Limb (tissue), 2 donors: ENCODE results near the gene CDCA8.

Source experiments
- DNase-seq, 2 donors: peaks; one replicate each; pipeline ENCODE4 v3.0.0-alpha.2; 2016; ENCODE audit errors: extremely low spot score in 2 of 2

CDCA8 gene

GRCh38 chr1:37716321-37716720, 24.0 kb downstream of the CDCA8 start:
- no peak for DNase-seq

GRCh38 chr1:37717631-37718030, 25.3 kb downstream of the CDCA8 start:
- DNase-seq, result no peak

DNA sequence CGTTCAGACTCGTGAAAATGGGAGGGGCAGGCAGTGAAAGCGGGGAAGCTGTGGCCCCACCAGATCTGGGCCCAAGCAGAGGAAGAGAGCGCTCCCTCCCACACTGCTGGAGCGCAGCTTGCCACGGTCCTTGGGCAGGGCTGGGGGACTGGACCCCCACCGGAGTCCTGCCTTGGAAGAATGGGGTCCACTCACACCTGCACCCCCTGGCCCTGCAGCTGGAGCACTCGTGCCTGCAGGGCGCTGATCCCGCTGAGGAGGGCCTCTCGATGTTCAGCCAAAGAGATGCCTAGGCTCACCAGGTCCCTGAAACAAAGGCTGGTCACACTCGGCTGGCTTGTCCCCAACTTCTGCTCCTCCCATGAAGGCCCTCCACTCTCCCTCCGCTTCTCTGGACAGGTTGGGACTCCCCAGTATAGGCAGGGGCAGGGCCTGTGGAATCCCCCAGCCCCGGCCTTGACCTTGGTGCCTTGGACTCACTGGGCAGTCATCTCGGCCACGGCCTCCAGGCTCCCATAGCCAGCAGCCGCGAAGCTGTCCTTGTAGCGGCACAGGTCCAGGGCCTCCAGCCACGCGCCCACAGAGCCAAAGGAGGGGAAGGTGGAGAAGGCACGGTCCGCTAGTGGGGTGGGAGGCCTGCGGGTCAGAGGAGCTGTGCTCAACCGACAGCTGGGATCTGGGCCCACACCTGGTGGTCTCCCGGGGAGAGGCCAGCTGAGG, 26.0 kb downstream of the CDCA8 start:
- no peak for DNase-seq

DNA sequence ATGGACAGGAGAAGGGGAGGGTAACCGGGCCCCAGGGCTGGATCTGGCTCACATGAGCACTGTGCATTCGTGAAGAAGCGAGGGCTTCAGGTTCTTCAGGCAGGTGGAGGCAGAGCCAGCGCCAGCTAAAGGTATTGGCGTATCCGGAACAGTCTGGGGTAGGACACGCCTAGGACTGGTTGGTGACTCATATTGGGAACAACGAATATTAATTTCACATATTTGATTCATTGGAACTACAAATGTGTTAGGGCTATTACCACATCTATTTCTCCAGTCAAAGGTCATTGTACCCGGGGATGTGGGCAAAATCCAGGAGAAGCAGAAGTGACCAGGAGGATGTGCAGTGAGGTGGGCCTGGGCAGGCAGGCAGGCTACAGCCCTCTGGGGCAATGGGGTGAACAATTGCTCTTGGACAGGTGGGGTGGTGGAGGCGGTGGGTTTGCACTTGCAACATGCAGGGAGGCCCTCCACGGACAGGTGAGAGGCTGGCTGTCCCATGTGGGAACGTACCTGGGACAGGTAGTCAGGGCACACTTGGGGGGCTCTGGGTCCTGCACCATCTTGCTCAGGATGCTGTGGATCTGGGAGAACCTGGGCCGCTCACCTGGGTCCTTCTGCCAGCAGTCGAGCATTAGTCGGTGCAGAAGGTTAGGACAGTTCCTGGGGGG, 26.7 kb downstream of the CDCA8 start:
- DNase-seq, result no peak

DNA sequence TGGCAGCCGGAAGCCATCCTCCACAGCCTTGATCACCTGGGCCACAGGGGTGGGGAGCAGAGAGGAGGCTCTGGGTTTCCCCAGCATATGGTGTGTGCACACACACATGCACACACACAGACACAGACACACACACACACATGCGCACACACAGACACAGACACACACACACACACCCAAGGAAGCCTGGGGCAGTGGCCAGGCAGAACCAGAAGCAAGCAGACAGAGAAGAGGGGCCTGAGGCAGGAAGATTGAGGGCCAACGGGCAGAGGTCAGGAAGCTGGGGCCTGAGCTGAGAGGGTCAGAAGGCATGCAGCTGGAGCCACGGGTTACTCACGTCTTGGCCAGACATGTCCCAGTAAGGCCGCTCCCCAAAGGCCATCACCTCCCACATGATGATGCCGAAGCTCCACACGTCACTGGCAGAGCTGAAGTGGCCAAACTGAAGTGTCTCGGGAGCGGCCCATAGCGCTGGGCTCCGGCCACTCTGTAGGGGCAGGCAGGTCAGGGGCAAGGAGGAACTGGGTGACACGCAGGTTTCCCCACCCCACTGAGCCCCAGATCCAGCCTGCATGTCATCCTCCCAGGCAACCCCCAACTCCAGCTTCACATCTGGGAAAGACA, 27.4 kb downstream of the CDCA8 start:
- DNase-seq, result no peak

DNA sequence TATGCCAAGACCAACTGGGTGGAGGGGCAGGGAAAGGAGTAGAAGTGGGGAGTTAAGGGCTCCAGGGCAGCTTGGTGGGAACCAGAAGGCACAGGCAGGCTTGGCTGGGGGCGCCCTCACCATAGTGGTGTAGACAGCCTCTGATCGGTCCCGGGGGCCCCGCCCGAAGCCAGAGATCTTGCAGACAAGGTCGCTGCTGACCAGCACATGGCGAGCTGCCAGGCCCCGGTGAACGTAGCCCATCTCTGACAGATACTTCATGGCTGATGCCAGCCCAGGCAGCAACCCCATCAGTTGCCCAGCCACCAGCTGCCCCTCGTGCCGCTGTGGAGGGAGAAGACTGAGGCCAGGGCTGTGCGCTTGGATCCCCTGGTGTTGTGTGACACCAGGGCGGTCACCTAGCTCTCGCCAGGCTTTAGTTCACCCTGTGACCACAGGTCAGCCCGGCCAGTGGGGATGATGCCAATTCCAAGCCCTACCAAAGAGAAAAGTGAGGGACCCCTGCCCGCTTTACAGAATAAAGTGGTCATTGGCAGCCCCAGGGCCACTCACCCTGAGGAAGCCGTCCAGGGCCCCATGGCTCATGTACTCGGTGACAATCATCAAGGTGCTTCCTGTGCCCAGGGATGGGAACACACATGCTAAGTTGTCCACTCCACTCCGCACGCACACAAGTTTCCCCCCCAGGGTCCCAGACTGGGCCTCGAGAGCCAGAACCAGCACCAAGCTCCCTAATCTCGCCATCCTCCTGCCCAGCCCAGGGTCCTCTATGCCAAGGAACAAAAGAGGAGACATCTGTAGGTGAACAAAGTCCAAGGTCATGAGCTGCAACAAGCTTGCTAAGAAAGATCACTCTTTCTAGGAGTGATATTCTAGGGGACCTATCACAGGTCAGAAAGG, 28.2 kb downstream of the CDCA8 start:
- DNase-seq, result no peak

DNA sequence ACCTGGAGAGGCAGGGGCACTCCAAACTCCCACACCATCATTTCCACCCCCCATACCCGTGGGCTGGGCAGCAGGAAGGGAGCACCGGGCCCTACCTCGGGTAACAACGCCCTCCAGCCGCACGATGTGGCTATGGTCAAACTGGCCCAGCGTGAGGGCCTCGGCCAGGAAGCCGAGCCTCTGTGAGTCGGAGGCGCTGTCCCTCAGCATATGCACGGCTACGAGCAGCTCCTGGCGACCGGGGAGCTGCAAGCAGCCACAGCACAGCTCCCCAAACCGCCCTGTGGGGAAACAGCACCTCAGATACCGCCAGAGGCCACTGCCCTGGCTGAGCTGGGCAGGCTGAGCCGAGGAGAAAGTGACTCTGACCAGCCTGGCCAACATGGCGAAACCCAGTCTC, 29.2 kb downstream of the CDCA8 start:
- no peak for DNase-seq

DNA sequence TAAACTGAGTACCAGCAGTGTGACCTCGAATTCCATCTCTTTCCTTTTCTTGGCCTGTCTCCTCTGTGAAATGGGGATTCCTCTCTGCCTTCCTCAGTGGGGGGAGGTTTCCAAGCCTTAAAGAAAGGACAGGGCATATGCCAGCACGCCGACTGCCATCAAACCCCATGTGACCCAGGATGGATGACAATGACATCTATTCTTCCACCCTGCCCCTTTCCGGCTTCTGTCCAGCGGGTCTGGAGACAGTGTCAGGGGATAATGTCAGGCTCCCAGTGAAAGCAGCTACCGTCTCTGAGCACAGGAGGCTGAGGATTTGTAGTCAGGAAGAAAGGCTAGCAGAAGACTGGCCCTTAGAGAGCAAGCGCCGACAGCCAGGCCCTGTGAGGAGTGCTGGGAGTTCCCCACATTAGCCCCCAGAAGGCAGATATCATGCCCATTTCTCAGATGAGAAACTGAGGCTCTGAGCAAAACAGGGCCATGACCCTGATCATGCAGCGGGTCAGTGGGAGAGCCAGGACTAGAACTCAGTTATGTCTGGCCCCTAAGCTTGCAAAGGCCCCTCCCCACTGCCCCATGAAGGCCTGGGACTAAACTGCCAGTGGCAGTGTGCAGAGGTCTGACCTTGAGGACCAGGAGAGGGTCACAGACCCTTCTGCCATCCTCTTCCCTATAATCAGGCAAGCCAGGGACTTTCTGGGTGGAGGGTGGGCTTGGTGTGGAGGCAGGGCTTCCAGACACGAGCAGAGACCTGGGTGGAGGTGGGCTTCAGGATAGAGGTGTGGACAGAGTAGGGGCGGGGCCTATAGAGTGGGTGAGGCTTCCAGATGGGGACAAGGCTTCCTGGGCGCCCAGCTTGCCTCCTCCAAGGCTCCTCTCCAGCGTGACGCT, 30.1 kb downstream of the CDCA8 start:
- no peak for DNase-seq

- no peak for DNase-seq
Observed at GRCh38 chr1:37723072-37723389, 30.7 kb downstream of the CDCA8 start.

GRCh38 chr1:37723390-37724078, 31.2 kb downstream of the CDCA8 start:
- DNase-seq, result no peak

DNA sequence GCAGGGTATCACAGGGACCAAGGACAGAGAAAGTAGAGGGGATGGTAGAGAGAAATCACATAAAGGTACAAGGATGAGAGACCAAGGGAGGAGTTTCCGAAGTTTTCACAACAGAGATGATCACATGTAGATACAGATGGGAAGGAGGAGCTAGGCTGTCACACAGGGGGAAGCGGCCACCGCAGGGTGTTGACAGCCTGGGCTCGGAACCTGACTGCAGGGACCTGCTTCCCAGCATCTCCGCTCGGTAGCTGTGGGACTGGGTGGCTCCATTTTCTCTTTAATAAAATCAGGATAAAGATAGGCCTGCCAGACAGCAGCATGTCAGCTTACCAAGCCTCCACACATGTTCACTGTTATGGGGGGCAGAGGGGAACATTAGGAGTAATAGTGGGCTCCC, 32.3 kb downstream of the CDCA8 start:
- no peak for DNase-seq

GRCh38 chr1:37725851-37726613, 33.7 kb downstream of the CDCA8 start:
- DNase-seq, result no peak

GRCh38 chr1:37726751-37727585, 34.7 kb downstream of the CDCA8 start:
- DNase-seq, result peak in 1 of 2 donors; percentile 62

- no peak for DNase-seq
Observed at GRCh38 chr1:37728416-37728815, 36.1 kb downstream of the CDCA8 start.

GRCh38 chr1:37730376-37730775, 38.1 kb downstream of the CDCA8 start:
- no peak for DNase-seq

DNA sequence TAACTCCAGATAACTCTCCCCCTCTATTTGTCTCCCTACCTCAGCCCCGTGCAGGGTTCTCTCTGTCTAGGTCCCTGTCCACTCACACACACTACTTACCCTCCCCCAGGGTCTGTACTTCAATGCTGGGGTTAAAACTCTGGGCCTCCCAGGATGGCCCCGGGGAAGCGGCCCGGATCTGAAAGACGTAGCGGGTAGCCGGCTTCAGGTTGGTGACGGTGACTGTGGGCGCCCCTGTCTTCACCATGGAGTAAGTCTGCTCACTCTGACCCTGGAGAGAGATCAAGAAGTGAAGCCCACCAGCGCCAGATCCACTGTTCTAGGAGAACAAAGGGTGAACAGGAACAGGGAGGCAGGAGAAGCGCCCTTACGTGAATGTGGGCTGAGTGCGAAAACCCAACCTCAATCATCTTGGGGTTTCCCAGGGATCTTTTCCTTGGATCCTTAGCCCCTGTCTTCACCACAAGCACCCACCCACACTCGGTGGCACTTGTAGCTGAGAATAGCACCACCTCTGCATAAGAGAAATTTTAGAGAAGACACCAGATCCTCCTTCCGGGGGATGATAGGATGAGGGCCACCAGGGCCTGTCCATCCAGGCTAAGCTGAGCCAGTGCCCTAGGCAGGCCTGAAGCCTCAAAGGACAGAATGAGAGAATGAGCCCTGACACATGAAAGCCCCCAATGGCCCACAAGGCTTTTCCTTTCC, 39.1 kb downstream of the CDCA8 start:
- no peak for DNase-seq

- DNase-seq, result no peak
Observed at GRCh38 chr1:37732111-37732780, 39.9 kb downstream of the CDCA8 start.
